HepG2 (cell line): ENCODE results near the gene TTLL10.

Source experiments
- EZH2 ChIP-seq: conservative IDR thresholded peaks from 2 replicates; pipeline ENCODE4 v1.6.1; 2012; ENCODE audit warnings: mild to moderate bottlenecking, low read depth, low read length, moderate library complexity
- FOXO1 ChIP-seq: sonication (generic); formaldehyde crosslinking; IDR thresholded peaks from 2 replicates; pipeline ENCODE4 v1.4.0; 2020; ENCODE audit warnings: missing genetic modification reagents
- POLR2A ChIP-seq, 2 experiments: IDR thresholded peaks; 2 replicates each; pipeline ENCODE4 v1.6.1; 2011; ENCODE audit warnings: low read depth in 2 of 2, low read length in 2 of 2, mild to moderate bottlenecking in 1 of 2, moderate library complexity in 1 of 2; ENCODE audit not compliant: insufficient read depth in 1 of 2
- TGIF2 ChIP-seq: IDR thresholded peaks from 2 replicates; pipeline ENCODE4 v1.6.1; 2016; ENCODE audit warnings: control low read depth, missing compliant biosample characterization

DNA sequence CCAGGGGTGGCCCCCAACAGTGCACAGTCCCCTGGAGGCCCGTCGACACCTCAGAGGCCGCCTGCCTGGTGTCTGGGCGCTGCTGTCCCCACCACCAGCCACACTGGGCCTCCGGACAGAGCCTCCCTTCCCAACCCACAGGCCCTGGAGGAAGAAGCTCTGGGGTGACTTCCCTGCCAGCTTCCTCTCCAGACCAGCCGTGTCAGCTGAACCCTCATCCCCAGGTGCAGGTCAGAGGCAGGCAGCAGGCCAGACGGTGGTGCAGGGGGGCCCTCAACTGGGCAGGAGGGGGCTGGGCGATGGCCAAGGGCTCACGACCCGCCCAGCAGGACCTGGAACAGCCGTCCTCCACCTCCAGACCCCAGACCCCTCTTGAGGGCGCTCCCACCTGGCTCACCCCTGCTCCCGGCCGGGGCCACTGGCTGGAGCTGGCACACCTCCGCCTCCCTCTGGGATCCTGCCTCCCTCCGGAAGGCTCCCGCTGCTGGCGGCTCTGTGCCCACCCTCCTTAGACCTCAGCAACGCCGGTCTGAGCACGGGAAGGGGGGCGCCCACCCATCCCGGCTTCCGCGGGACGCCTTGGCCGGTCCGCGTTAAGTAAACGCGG, 32.2 kb downstream of the TTLL10 start:
- TF ChIP-seq TGIF2 (CRISPR knock-in tag) (no peak), EZH2 (0 out of 2 replicates have a peak, but pooled peaks have one; percentile 80), POLR2A (IDR thresholded peaks at IDR 0.05; ENCODE audit: insufficient read depth in 1 of 2, low read depth in 2 of 2, low read length in 2 of 2) (no peak), FOXO1 (CRISPR knock-in tag) (no peak)
